GM10266 (cell line): Measurements from ENCODE around the gene SNCB.

ENCODE experiments used
- DNase-seq: peaks from one replicate; pipeline ENCODE4 v3.0.0; 2012; ENCODE audit errors: extremely low spot score
- CTCF ChIP-seq: IDR thresholded peaks from 2 replicates; pipeline ENCODE4 v1.5.1; 2012; ENCODE audit warnings: mild to moderate bottlenecking, low read depth; ENCODE audit not compliant: control insufficient read depth, insufficient read depth; ENCODE audit errors: missing control alignments

SNCB gene

GRCh38 chr5:176621661-176622079, 8.7 kb downstream of the SNCB start:
- TF ChIP-seq CTCF = no peak
- DNase-seq = no peak

- no peak for DNase-seq
- TF ChIP-seq CTCF = no peak
These were observed 9.9 kb downstream of the SNCB start for GRCh38 chr5:176620333-176620981.

GRCh38 chr5:176619569-176620332, 10.6 kb downstream of the SNCB start:
- no peak for DNase-seq
- TF ChIP-seq CTCF = no peak

- peak; percentile 46 for TF ChIP-seq CTCF
- DNase-seq = peak; percentile 97
These were observed 11.1 kb downstream of the SNCB start for GRCh38 chr5:176619203-176619568.

- no peak for DNase-seq
- no peak for TF ChIP-seq CTCF
These were observed 11.6 kb downstream of the SNCB start for GRCh38 chr5:176618783-176619182.

GRCh38 chr5:176616511-176616910, 13.8 kb downstream of the SNCB start:
- DNase-seq = no peak
- TF ChIP-seq CTCF = no peak
